HL-60/S4 treated with retinoic acid at 250 ng/mL for 4 days and 3 days (cell line): ENCODE data around the gene PABPN1.
"Not testable (repeated sequence)": the region's sequence is repeated elsewhere in the genome, so short reads cannot be mapped to it uniquely, and the experiment has no call there.

ENCODE experiments used
- in situ Hi-C: fragments of 300-500 bp; cut with MboI; formaldehyde crosslinking; loops from 2 replicates; pipeline ENCODE4 v1.7.0; 2022; ENCODE audit warnings: low sequenced_read_pairs

The PABPN1 gene

GRCh38 chr14:23301288-23301968 is 19.8 kb upstream of the PABPN1 start:
- in situ Hi-C loops: no loop called here

DNA sequence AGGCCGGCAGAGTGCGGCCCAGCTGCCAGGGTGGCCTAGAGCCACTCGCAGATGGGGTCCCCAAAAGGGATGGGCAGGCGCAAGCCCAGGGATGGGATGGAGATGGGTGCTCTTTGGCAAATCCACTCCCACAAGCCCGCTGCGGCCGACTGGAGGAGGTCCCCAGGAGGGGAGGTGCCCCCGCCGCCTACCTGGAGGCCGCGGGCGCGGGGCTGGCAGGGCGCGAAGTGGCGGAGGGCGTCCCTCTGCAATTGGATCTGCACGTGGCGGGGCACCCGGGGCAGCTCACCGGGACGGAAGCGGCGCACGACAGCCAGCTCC is 19.3 kb upstream of the PABPN1 start:
- in situ Hi-C loops: no loop called here

DNA sequence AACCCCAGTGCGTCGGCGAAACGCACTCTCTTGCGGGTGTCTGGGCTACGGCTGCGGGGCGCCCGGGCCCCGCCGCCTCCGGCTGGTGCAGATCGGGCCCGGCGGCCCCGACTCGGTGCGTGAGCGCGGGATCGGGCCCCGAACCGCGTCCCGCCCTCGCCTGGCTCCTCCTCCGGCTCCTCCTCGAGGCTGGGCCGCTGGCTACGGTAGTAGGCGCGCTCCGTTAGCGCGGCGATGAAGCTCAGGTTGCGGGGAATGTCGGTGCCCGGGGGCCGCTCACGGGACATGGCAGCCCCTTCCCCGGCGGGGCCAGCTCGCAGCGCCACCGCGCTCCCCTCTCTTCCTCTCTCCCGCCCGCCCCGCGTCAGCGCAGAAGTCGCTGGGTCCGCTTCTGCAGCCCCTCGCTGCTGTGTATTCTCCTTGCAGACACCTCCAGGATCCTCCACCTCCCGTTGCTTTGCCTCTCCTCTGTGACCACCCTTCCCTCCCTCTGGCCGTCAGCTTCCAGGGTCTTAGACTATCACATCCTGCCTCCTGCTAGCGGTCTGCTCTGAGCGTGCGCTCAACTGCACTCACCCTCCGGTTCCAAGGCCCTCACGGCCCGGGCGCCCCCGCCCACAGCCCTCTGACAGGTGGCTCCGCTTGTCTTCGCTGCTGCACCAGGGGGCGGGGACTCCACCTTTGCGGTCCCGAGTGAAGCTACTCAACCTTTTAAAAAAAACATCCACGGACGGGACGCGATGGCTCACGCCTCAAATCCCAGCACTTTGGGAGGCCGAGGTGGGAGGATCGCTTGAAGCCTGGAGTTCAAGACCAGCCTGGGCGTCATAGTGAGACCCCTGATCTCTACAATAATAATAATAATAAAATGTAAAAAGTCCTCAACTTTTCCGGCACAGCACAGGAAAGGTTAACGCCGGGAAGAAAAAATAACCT is 18.7 kb upstream of the PABPN1 start, which contains the start of gene PPP1R3E:
PPP1R3E (minus strand) TSS at position 570 of the 936 bp plus-strand sequence; CDS start at position 287, 283 bp downstream.
- in situ Hi-C loops: no loop called here

DNA sequence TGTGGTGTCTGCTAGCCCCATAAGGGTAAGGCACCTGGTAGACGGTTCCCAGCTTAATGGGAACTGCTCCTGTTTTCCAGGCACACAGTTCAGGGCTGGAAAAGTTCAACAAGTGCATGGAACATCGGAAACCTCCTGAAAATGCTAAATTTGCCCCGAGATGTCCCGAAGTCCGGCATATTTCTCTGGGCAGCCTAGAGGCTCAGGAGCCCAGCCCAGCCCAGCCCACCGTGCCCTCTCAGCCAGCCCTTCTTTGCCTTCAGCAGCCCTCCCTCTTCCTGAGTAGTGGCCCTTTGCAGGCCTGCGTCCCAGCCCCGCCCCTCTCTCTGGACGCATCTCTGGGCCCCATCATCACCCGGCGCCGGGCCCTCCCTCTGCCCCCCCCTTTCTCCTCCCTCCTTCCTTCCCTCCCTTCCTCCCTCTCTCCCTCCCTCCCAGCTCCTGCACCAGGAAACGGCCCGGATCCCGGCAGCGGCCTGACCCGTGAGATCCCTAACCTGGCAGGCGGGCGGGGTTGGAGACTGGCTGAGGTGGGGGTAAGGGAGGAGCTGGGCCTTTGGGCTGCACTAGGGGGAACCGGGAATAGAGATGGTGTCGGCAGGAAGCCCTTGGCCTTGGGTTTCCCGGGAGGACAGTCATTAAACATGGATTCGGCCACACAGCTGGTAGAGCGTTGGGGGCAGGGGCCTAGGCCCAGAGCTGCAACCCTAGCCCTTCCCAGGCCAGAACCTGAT is 14.7 kb upstream of the PABPN1 start, which contains the start of gene BCL2L2:
BCL2L2 (plus strand) TSS at position 422 of the 734 bp plus-strand sequence. CDS start 935 bp downstream, outside the sequence.
- in situ Hi-C loops: no loop called here

DNA sequence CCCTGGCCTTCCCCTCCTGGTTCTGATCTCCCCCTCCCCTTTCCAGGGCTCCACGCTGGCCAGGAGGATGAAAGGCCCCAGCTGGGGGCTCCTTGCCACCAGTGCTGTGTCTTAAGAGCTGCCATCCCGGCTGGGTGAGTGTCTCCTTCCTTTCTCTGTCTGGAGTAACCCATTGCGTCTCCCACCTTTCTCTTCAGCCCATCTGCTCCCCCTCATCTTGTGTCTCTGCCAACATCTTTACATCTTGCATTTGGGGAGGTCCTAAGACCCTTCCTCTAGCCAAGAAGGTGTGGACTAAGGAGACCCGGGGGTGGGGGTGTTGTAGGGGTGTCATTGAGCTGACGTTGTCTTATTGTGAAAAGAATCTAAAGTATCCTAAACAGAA is 14.1 kb upstream of the PABPN1 start:
- in situ Hi-C loops: no loop called here

GRCh38 chr14:23307687-23308644 is 13.3 kb upstream of the PABPN1 start:
- in situ Hi-C loops: no loop called here

DNA sequence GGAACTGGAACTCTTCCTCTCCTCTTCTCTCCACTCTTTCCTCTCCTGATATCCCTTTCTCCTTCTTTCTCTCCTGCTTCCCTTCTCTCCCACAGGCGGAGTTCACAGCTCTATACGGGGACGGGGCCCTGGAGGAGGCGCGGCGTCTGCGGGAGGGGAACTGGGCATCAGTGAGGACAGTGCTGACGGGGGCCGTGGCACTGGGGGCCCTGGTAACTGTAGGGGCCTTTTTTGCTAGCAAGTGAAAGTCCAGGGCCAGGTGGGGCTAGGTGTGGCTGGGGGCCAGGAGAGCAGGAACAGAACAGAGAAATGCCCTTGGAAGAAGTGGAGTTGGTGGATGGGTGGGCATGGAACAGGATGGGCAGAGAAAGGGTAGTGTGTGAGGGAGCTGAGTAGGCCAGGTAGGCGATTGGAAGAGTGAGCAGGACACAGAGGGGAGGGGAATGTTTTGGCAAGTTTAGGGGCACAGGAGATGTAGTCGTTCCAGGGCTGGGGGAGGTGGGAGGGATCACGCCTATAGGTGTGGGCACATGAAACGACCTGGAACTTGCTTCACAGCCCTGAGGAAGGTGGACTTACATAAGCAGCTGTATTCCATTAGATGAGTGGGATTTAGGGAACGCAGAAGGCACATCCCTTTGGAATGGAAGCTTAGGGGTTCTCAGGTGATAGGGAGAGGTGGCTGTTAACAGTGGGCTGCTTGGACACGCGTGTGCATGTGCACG is 12.4 kb upstream of the PABPN1 start:
- in situ Hi-C loops: no loop called here

- in situ Hi-C loops: no loop called here
These were observed 10.7 kb upstream of the PABPN1 start for GRCh38 chr14:23310546-23310945.

DNA sequence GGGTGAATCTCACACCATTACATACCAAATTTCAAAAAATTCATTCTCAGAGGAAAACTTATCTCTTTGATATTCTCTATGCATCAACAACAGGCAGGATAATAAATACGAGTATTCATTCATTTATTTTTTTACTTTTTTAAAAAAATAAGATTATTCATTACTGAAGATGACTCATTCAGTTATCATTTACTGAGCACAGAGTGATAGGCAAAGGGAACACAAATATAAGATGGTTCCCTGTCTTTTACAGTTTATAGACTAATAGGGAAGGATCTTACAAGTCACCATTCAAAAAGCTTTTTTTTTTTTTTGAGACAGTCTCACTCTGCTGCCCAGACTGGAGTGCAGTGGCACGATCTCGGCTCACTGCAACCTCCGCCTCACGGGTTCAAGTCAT is 5.0 kb upstream of the PABPN1 start:
- in situ Hi-C loops: no loop called here

- in situ Hi-C loops: no loop called here
These were observed 1.3 kb upstream of the PABPN1 start for GRCh38 chr14:23319746-23320583.

- in situ Hi-C loops: no loop called here
These were observed 603 bp downstream of the PABPN1 start for GRCh38 chr14:23321572-23322547.

DNA sequence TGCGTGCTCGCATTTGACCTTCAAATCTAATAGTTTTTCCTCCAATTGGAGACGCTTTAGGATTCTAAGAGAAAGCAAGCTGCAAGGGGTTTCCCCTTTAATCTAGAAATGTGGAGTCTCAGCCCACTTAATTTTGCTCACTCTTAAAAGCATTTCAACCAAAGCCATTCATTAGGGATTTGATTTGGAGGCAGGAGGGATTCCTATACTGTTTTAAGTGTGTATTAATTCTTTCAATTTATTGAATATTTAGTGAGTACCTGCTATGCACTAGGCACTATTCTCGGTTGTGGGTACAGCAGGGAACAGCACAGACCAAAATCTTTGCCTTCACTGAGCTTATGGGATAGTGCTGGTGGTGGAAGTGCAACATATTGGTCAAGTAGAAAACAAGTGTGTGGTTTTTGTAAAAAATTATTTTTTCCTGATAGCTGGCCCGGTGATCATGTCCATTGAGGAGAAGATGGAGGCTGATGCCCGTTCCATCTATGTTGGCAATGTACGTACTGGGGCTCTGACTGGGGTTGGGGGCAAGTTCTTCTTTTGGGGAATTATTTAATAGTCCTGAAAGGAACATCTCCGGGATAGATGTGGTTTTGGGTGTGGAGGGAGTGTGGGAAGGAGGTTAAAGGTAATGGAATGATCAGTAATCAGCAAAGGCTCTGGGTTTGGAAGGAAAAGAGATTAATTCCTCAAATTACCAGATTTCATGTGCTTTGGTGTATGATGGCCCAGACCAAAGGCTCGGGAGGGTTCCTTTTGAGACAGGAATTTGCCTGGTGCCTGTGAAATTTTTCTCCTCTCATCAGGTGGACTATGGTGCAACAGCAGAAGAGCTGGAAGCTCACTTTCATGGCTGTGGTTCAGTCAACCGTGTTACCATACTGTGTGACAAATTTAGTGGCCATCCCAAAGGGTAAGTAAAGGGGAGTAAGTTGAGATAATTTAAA is 1.6 kb downstream of the PABPN1 start:
- in situ Hi-C loops: no loop called here

GRCh38 chr14:23323838-23324454 is 2.7 kb downstream of the PABPN1 start:
- in situ Hi-C loops: no loop called here

DNA sequence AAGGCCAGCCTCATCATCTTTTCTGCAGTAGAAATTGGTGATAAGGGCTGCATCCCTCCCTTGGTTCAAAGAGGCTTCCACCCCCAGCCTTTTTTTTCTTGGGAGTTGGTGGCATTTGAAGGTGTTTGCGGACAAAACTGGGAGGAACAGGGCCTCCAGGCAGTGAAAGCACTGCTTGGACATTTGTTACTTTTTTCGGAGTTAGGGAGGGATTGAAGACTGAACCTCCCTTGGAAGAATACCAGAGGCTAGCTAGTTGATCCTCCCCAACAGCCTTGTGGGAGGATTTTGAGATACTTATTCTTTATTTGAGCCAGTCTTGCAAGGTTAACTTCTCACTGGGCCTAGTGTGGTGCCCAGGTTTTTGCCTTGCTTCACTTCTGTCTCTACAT is 3.2 kb downstream of the PABPN1 start:
- in situ Hi-C loops: no loop called here

- in situ Hi-C loops: no loop called here
These were observed 3.7 kb downstream of the PABPN1 start for GRCh38 chr14:23324993-23325392.

DNA sequence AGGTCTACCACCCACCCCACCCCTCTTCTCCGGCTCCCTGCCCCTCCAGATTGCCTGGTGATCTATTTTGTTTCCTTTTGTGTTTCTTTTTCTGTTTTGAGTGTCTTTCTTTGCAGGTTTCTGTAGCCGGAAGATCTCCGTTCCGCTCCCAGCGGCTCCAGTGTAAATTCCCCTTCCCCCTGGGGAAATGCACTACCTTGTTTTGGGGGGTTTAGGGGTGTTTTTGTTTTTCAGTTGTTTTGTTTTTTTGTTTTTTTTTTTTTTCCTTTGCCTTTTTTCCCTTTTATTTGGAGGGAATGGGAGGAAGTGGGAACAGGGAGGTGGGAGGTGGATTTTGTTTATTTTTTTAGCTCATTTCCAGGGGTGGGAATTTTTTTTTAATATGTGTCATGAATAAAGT is 4.5 kb downstream of the PABPN1 start:
- in situ Hi-C loops: not testable (repeated sequence)
